GM12891 (cell line): Measurements from ENCODE around the gene WDR31.

Experiments
- POLR2A ChIP-seq: IDR thresholded peaks from 2 replicates; pipeline ENCODE4 v1.6.1; 2011; ENCODE audit warnings: low read depth, low read length, control low read depth
- POLR2AphosphoS5 ChIP-seq: IDR thresholded peaks from 2 replicates; pipeline ENCODE4 v1.6.1; 2011; ENCODE audit warnings: low read depth, low read length, control low read depth
- SPI1 ChIP-seq: IDR thresholded peaks from 2 replicates; pipeline ENCODE4 v1.6.1; 2011; ENCODE audit warnings: low read depth, low read length, control low read depth
- TAF1 ChIP-seq: IDR thresholded peaks from 2 replicates; pipeline ENCODE4 v1.6.1; 2011; ENCODE audit warnings: low read depth, low read length, control low read depth

GRCh38 chr9:113364951-113365350, 24.9 kb upstream of the WDR31 start:
- TF ChIP-seq POLR2A (no peak), POLR2AphosphoS5 (no peak), SPI1 (no peak), TAF1 (no peak)
